ENCODE results near the gene KCNJ6. TPM values are rescaled to one million over a fixed set of nuclear protein-coding genes. Genes with fewer than 3 reads are reported as not detected.

KCNJ6 gene
- total RNA-seq, 1 experiment from 2014 or later: not detected

GRCh38 chr21:37627074-37627473 is 289.2 kb downstream of the KCNJ6 start:
- H3K4me1 Mint-ChIP-seq (ENCODE audit: low read depth, unreplicated experiment): peaks cover 6% of the 10 kb centered on the region
- peaks cover 10% of the 10 kb centered on the region for H3K9me3 Mint-ChIP-seq (ENCODE audit: unreplicated experiment)
- DNase-seq: no peak
- no peak for TF ChIP-seq CTCF (IDR thresholded peaks at IDR 0.05; ENCODE audit: insufficient read depth in 1 of 2, low read depth in 1 of 2, low read length in 1 of 2, severe bottlenecking in 1 of 2, unreplicated experiment in 1 of 2)
- H3K4me3 Mint-ChIP-seq (ENCODE audit: unreplicated experiment): no peak overlapping the region
- ChIA-PET POLR2A (no interaction called here), CTCF (no interaction called here)
- H3K36me3 ChIP-seq (ENCODE audit: control insufficient read depth, insufficient read depth, low read length): no peaks in the 10 kb centered on the region
- H3K27ac Mint-ChIP-seq (ENCODE audit: unreplicated experiment): peak overlapping the region; percentile 37
- no peaks in the 10 kb centered on the region for H3K36me3 Mint-ChIP-seq (ENCODE audit: insufficient read depth, unreplicated experiment)
- no peaks in the 10 kb centered on the region for H3K4me1 ChIP-seq
- no peaks in the 10 kb centered on the region for H3K27me3 Mint-ChIP-seq (ENCODE audit: insufficient read depth, unreplicated experiment)
- BruUV-seq (replicated peaks): no TSS peak
- intact Hi-C loops (cut with micrococcal nuclease; ENCODE audit: unreplicated experiment): no loop called here
- H3K4me3 ChIP-seq (ENCODE audit: low read depth, low read length): no peak overlapping the region
- H3K9me3 ChIP-seq: no peaks in the 10 kb centered on the region
- no peaks in the 10 kb centered on the region for H3K27me3 ChIP-seq (replicated peaks; ENCODE audit: control insufficient read depth, insufficient read depth, low read length)

DNA sequence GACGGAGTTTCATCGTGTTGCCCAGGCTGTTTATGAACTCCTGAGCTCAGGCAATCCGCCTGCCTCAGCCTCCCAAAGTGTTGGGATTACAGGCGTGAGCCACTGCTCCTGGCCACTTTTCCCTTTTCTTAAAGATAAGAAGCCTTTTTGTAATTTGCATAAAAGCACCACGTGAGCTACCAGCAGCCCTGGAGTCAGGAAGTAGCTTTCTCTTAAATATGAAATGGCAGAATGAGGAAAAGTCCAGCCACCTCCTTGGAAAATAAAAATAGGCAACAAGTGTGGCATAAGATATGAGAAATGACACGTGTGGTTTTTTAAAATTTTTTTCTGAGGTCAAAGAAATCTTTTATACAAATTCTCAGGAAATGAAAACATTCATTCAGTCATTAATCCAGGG is 289.9 kb downstream of the KCNJ6 start:
- Mint-ChIP-seq H3K4me1 (ENCODE audit: low read depth, unreplicated experiment) (peaks cover 6% of the 10 kb centered on the region), H3K27ac (ENCODE audit: unreplicated experiment) (no peak overlapping the region), H3K27me3 (ENCODE audit: insufficient read depth, unreplicated experiment) (no peaks in the 10 kb centered on the region), H3K36me3 (ENCODE audit: insufficient read depth, unreplicated experiment) (no peaks in the 10 kb centered on the region), H3K4me3 (ENCODE audit: unreplicated experiment) (no peak overlapping the region), H3K9me3 (ENCODE audit: unreplicated experiment) (peaks cover 10% of the 10 kb centered on the region)
- intact Hi-C loops (cut with micrococcal nuclease; ENCODE audit: unreplicated experiment): no loop called here
- CTCF ChIA-PET: interaction anchor here (0.7 kb wide), 1 partner anchor 46 kb away, joined by 4 read pairs; no protein-coding TSS in a partner anchor
- no peak for TF ChIP-seq CTCF (IDR thresholded peaks at IDR 0.05; ENCODE audit: insufficient read depth in 1 of 2, low read depth in 1 of 2, low read length in 1 of 2, severe bottlenecking in 1 of 2, unreplicated experiment in 1 of 2)
- Histone ChIP-seq H3K9me3 (no peaks in the 10 kb centered on the region), H3K36me3 (ENCODE audit: control insufficient read depth, insufficient read depth, low read length) (no peaks in the 10 kb centered on the region), H3K4me3 (ENCODE audit: low read depth, low read length) (no peak overlapping the region), H3K27me3 (replicated peaks; ENCODE audit: control insufficient read depth, insufficient read depth, low read length) (no peaks in the 10 kb centered on the region), H3K4me1 (no peaks in the 10 kb centered on the region)
- DNase-seq: no peak
- POLR2A ChIA-PET: no interaction called here
- BruUV-seq (replicated peaks): no TSS peak

GRCh38 chr21:37623689-37624088 is 292.6 kb downstream of the KCNJ6 start:
- Histone ChIP-seq H3K36me3 (ENCODE audit: control insufficient read depth, insufficient read depth, low read length) (no peaks in the 10 kb centered on the region), H3K9me3 (no peaks in the 10 kb centered on the region; the same call in 1 of the 2 replicates), H3K27me3 (replicated peaks; ENCODE audit: control insufficient read depth, insufficient read depth, low read length) (no peaks in the 10 kb centered on the region), H3K4me1 (no peaks in the 10 kb centered on the region), H3K4me3 (ENCODE audit: low read depth, low read length) (no peak overlapping the region)
- POLR2A ChIA-PET: no interaction called here
- Mint-ChIP-seq H3K36me3 (ENCODE audit: insufficient read depth, unreplicated experiment) (no peaks in the 10 kb centered on the region), H3K4me1 (ENCODE audit: low read depth, unreplicated experiment) (peaks cover 6% of the 10 kb centered on the region), H3K27me3 (ENCODE audit: insufficient read depth, unreplicated experiment) (no peaks in the 10 kb centered on the region), H3K27ac (ENCODE audit: unreplicated experiment) (no peak overlapping the region), H3K9me3 (ENCODE audit: unreplicated experiment) (peaks cover 9% of the 10 kb centered on the region), H3K4me3 (ENCODE audit: unreplicated experiment) (no peak overlapping the region)
- no TSS peak for BruUV-seq (replicated peaks)
- CTCF ChIA-PET: no interaction called here
- TF ChIP-seq CTCF (IDR thresholded peaks at IDR 0.05; ENCODE audit: insufficient read depth in 1 of 2, low read depth in 1 of 2, low read length in 1 of 2, severe bottlenecking in 1 of 2, unreplicated experiment in 1 of 2): no peak
- intact Hi-C loops (cut with micrococcal nuclease; ENCODE audit: unreplicated experiment): no loop called here
- DNase-seq: no peak

Data from Caco-2 (cell line).